ENCODE results near the gene RMC1.

DNA sequence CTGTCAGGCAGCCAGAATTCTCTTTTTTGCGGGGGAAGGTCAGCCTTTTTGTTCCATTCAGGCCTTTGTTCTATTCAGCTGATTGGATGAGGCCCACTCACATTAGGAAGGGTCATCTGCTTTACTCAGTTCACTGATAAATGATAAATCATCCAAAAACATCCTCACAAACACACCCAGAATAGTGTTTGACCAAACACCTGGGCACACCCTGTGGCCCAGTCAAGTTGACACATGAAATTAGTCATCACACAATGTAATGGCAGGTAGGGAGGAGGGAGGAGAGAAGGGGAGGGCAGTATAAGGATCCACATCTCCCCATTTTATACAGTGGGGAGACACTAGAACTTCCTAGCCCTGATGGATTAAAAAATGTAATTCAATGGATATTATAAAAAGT lies 8.3 kb upstream of the RMC1 start:
- TF ChIP-seq RBM39 (IDR thresholded peaks at IDR 0.05; ENCODE audit: low read depth, low read length, poor library complexity, severe bottlenecking) (no peak), POLR2AphosphoS5 (IDR thresholded peaks at IDR 0.05; ENCODE audit: low read depth, low read length) (no peak), GATAD2A (CRISPR knock-in tag; IDR thresholded peaks at IDR 0.05) (no peak), KLF9 (CRISPR knock-in tag; IDR thresholded peaks at IDR 0.05; ENCODE audit: low read depth) (no peak), PRDM10 (CRISPR knock-in tag; IDR thresholded peaks at IDR 0.05; ENCODE audit: low read depth) (no peak), EZH2 (conservative IDR thresholded peaks at IDR 0.05; ENCODE audit: low read depth, low read length) (no peak), GLI4 (CRISPR knock-in tag; IDR thresholded peaks at IDR 0.05; ENCODE audit: borderline replicate concordance) (no peak), POLR2A (IDR thresholded peaks at IDR 0.05; ENCODE audit: insufficient read depth in 1 of 2, low read depth in 2 of 2, low read length in 2 of 2) (no peak), EP300 (IDR thresholded peaks at IDR 0.05; ENCODE audit: low read depth in 2 of 2, low read length in 2 of 2) (no peak), EP300 (CRISPR knock-in tag; IDR thresholded peaks at IDR 0.05; ENCODE audit: borderline replicate concordance) (no peak), ZNF570 (CRISPR knock-in tag; IDR thresholded peaks at IDR 0.05; ENCODE audit: borderline replicate concordance) (no peak)
- TF ChIP-seq, protein P1, sequence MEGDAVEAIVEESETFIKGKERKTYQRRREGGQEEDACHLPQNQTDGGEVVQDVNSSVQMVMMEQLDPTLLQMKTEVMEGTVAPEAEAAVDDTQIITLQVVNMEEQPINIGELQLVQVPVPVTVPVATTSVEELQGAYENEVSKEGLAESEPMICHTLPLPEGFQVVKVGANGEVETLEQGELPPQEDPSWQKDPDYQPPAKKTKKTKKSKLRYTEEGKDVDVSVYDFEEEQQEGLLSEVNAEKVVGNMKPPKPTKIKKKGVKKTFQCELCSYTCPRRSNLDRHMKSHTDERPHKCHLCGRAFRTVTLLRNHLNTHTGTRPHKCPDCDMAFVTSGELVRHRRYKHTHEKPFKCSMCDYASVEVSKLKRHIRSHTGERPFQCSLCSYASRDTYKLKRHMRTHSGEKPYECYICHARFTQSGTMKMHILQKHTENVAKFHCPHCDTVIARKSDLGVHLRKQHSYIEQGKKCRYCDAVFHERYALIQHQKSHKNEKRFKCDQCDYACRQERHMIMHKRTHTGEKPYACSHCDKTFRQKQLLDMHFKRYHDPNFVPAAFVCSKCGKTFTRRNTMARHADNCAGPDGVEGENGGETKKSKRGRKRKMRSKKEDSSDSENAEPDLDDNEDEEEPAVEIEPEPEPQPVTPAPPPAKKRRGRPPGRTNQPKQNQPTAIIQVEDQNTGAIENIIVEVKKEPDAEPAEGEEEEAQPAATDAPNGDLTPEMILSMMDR (CRISPR knock-in tag; IDR thresholded peaks at IDR 0.05), result no peak

Data from HepG2 (cell line).